Stimulated activated CD4-positive, alpha-beta T cell treated with anti-CD3 and anti-CD28 coated beads, Interleukin-15, amount 100 ng/mL, for 1 hour (primary cell): ENCODE measurements around the gene PAX5.

Source experiments
- DNase-seq, 2 donors: peaks; one replicate each; pipeline ENCODE4 v3.0.0-alpha.2; 2020; ENCODE audit warnings: low read depth in 1 of 2, low spot score in 1 of 2

The PAX5 gene

DNA sequence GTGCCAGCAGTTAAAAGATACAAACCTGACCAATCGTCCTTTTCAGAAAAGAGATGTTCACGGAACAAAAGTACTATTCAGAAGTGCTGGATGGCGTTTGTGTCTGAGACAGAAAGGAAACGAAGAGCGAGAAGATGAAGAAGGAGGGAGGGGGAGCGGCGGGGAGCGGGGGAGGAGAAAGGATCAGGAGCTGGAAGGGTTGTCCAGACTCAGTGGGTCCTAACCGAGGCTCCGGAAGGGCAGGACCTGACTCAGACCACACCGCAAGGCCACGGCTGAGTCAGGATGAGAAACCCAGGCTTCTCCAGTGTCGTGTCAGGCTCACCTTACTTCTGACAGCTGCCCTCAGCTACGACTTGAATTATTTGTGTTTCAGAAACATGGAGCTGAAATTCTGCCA is 46.2 kb downstream of the PAX5 start:
- no peak for DNase-seq

DNA sequence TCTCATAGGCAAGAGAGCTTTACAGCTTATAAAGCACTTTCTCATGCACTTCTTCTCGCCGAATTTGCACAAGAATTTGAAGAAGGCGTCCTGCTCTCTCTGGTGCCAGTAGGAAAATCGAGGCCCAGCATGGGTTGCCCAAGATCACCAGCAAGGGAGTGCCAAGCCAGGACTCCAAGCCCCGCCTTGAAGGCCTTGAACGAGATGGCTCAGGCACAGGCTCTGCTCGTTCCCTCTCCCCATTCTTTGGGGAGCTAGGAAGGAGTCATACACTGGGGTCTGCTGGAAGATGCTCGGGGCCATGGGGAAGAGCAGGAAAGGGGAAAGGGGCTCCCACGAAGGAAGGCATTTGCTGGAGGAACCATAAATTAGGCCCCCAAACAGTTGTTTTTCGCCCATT is 46.7 kb downstream of the PAX5 start:
- DNase-seq, result no peak

DNA sequence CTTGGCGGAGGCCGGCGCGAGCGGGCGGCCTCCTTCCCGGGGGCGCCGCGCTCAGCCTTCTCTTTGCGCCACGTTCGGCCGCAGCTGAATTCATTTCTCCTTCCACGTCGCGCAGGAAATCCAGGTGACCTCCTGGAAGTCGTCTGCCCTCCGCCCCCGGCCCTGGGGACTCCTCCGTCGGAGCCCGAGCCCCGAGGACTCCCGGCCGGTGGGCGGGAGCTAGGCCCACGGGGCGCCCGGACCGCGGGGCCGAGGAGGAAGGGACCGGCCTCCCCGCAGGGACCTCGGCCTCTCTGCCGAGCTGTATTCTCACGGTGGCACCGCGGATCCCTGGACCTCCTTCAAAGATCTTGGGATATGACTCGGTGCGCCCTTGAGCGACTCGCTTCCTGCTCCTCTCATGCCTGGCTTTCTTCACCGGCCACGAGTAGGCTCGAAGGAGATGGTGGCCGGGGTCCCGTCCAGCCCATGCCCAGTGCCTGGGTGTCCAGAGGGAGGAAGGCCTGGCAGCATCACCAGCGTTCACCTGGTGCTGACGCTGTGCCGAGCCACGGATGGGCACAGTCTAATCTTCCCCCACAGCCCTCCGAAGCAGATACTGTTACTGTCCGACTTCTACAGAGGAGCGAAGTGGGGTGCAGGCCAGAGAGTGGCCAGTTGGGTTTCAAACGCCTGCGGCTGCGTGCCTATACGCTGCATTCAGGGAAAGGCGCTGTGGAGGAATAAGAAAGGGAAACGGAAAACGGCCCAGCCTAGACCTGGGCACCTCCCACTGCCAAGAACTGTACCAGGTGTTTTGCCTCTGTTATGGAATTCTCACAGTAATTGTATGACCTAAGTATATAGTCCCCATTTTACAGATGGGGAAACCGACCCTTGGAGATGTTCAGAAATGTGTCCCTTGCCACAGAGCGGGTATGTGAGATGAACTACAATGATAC is 47.3 kb downstream of the PAX5 start:
- no peak for DNase-seq

DNA sequence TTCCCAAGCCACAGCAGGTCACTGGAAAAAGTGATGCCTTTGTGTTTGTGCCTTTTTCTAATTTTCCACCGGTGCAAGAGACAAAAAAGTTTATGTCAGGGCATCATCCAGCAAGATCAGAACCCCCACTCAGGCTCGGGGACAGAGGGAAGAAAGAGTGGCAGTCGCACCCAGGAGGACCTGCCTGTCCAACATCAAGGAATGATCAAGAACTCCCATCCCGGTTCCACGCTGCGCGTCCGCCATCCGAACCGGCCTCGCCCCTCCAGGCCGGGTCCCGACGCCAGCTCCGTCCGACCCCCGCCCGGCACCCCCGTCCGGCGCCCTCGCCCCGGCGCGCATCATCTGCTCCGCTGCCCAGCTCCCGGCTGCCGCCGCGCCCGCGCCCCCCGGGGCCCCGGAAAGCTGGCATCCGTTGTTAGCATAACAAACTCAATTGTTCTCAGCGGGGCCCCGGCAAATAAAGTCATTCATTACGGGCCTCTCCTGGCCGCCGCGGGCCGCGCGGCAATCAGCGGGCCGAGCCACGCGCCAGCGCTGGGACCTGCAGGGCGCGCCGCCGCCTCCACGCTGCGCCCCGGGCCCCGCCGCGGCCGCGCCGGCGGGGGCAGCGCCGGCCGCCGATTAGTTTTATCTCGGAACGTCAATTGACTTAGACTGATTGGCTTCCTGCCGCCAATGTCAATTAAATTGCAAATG is 48.1 kb downstream of the PAX5 start:
- no peak for DNase-seq

DNA sequence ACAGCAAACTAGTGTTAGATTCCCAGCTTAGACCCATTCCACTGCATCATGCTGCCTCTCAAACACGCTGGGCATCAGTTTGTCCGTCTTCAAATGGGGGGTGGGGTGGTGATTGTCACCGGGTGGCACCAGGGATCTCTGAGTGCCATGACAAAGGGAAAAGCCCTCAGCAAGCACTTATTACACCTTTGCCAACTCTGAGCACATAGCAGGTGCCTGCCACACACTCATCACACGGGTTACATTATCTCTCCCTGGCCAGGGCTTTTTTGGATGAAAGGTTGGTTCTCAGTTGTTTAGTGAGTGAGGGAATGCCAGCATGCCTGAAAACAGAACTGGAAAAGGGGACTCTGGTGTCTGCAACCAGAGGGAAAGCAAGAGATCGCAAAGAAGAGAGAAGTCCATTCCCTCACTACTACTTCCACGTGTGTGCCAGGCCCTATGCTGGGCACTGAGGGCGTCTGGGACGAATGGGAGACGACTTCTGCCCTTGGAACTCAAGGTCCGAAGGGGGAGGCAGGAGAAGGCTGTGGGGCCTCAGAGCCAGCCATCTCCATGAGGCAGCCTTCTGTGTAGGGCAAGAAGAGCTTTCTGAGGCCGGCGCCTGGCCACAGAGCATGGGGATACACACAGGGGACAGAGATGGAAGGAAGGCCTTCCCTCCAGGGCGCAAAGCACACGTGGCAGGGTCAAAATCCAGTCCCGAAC is 48.9 kb downstream of the PAX5 start:
- DNase-seq, result no peak

DNA sequence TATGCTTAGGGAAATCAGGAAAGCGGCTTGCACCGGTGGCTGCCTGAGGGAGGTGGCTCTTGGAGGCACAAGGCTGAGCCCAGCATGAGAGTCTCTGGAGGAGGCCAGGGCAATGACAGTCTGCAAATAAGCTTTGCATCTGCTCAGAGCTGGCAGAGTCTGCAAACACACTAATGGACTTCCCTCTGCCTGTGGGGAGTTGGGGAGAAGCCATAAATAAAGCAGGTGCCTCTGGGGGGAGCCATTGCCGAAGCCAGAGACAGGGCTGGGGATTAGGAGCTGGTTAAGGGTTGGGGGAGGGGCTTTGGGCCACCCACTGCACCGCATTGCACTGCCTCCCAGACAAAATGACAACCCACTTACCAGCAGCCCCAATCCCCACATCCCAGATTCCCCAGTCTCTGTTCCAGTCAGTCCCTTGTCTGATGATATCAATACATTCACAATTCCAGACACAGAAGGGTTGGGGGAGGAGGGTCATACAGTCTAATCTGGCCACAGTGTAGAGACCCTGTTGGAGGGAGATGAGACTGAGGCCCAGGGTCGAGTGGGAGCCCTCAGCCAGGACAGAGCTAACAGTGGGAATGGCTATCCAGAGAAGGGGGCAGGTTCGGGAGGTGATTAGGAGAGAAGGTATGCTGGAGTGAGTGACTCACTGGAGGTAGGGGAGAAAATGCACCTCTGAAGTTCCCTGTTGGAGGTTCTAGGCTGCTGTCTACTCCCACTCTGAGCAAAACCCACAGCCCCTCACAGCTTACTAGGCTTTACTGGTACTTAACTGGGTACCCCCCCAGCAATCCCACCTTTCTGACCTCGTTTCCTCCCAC is 53.7 kb downstream of the PAX5 start:
- no peak for DNase-seq

DNA sequence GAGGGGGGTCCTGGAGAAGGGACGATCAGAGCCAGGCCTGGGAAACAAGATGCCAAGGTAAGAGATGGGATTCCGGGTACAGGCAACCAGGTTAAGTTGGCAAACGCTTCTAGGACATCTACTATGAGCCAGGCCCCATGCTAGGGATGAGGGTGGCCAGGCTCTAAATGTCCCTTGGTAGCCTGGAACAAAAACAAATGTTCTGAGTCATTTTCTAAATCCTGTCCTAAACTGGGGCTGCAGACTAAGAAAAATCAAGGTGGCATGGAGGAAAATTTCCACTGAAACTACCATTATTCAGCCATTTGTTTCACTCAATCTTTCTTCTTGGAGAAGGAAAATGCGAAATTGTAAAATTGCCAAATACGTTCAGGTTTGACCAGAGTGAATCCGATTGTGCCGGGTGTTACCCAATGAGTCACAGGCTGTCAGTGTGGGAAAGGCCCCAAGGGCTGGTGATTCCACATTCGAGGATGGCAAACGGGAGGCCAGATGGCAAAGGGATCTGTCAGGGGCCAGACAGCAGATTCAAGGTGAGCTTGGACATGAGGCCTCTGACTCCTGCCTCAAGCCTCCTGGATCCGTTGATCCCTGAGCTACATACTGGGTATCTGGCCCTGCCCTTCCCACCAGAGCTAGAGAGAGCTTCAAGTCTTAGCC is 57.6 kb downstream of the PAX5 start:
- DNase-seq, result no peak

DNA sequence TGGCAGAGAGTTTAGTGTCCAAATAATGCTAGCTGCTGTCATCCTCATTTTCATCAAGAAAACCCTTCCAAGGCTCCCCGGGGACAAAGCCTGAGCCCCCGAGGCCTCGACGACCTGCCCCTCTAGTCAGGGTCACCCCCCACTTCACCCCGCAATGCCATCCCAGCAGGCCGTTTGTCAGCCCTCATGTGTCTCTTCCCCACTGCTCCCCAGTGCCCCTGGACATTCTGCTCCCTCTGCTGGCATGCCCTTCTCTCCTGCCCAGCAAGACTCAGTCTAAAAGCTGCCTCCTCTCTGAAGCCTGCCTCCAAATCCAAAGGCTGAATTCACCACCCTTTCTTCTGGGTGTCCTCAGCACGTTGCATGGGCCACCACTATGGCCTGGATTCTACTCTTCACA is 59.3 kb downstream of the PAX5 start:
- no peak for DNase-seq

DNA sequence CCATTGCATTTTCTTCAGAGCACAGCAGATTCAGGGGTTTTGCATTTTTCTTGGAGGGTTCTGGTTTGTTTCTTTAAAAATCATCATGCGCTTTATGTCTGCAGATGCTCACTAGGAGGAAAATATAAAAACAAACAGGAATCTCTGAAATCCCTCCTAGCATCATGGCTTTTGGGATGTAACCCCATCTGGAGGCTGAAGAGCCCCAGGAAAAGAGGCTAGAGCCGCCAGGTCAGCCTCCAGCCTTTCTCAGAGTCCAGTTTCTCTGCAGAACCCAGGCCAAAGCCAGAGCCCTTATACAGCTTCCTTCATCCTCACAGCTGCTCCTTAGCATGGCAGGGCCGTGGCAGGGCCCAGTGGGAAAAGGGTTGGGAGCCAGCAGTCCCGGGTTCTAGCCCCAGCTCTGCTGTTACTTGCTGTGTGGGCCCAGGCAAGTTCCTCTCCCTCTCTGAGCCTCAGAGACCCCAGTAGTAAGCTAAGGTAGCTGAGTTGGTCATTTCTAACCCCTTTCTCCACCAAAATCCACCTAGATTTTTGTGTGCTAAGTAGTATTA is 62.1 kb downstream of the PAX5 start:
- DNase-seq, result no peak

DNA sequence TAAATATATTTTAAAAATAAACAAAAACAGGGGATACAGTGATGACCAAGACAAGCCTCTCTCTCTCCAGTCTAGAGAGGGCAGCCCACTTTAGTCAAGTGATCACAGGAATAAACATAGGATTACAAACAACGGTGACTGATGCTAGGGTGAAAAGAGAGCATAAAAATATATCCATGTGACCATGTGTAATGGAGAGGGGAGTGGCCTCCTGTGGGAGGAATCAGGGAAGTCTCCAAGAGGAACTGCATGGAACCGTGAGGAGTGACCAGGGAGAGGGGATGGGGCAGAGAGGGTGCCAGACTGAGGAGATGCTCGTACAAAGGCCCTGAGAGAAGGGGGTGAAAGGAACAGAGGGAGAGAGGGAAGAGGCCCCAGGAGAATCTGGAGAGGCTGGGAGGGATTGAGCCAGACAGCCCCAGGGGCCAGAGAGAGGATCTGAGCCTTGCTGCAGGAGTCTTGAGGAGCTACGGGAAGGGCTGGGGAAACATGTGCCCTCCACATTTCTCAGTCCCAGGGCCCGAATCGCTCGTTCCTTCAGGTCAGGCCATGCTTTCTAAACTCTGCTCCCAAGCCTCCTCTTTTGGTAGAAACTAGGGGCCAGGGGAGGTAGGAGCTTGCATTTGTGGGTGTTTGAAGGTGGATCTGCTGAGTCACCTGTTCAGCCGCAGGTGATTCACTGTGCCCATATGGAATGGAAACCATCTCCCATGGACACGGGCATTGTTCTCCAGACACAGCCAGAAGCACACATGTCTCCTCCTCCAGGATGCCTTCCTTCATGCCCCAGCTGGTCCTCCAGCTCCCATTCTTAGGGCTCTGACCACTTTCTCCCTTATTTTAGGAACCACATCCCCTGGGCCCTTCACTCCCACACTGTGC is 63.8 kb downstream of the PAX5 start:
- DNase-seq, result no peak

DNA sequence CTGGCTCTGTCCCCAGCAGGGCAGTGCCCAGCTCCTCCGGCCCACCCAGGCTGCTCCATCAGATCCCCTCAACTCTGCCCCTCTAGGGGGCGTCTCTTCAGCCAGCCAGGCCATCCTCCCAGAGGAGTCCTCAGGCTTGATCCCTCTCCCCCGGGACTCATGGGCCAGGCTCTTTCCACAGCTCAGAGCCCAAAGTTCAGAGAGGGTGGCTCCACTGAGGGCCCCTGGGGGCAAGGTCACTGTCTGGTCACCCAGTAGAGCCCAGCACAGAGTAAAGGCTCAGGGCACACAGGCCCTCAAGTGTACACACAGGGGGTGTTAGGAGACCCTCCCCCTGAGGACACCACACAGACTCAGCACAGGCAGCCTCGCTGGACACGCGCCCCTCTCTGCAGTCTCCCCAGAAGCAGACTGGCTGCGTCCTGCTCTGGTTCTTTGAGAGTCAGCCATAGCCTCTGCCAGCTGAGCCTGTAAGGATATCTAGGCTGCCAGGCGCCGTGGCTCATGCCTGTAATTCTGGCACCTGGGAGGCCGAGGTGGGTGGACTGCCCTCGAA is 64.8 kb downstream of the PAX5 start:
- no peak for DNase-seq

DNA sequence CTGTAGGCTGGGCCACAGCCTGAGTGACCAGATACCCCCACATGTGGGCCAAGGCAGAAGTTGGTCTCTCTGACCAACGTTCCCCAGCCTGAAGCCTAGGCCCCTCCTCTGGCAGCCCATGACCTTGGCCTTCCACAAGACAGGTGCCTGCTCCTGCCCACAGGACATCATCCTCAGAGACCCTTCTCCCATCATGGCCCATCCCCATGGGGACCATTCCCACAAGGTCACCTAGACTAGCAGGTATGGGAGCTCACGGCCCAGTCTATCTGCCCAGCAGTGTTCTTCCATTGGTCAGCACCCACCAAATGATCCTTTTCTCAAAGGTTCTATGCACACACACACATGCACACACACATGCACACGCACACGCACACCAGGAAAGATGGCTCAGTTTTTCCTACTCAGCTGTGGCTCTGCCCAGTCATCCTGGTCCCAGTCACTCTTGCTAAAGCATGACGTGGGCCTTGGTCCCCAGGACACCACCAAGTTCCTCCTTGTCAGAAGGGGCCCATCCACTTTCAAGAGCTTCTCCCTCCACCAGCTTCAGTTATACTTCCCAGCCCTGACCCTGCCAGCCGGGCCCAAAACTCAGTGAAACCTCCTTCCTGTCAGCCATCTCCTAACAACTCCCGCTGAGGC is 65.4 kb downstream of the PAX5 start:
- DNase-seq, result no peak

DNA sequence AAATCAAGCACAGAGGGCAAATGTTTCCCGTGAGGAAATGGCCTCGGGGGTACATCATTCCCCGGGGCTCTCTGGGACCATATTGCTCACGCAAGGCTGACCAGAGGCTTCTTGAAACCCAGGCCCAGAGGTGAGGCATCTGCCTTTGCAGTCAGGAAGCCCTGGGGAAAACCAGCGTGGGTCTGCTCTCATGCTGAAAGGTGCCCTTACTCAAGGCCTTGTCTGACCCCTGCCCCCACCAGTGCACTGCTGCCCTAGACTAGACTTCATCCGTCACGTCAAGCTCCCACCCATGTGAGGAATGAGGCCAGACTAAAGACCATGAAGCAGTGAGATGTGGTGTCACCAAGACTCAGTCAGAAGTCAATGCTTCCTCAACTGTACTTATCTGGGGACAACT is 66.1 kb downstream of the PAX5 start:
- no peak for DNase-seq

DNA sequence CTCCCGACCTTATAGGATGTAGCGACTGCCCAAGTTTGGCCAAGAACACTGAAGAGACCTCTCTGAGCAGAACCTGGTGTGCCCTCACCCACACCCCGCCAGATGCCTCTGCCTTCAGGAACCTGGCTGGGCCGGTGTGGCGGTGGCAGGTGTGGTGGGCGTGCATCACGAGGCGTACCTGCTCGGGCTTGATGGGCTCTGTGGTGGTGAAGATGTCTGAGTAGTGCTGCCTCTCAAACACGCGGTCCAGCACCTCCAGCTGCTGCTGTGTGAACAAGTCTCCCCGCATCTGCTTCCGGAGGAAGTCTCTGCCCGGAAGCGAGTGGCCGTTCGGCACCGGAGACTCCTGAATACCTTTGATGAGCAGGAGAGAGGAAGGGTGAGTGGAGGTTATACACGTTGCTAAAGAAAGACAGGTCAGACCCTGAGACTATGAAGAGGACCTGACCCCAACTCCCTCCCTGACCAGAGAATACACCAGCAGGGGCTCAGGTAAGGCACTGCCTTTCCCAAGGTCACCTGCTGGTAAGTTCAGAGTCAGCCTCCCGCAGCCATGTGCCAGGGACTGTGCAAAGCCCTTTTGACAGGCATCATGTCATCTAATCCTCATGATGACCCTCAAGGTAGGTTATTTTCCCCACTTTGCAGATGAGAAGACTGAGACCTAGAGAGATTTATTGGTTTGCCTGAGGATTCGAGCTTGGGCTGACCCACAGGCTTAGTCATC is 67.5 kb downstream of the PAX5 start:
- no peak for DNase-seq

DNA sequence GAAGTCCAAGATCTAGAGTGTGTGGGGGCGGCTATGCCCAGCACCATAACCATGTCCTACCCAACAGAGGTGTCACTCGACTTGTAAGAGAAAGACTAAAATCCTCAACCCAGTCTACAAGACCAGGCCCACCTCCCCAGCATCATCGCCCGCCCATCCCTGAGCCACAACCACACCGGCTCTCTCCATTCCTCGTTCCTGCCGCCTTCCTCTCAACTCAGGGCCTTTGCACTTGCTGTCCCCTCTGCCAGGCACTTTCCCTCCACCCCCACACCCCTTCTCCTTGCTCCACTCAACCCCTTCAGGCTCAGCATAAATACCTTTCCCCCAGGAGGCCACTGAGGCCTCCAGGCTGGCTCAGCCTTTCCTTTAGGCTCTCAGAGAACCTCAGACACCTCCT is 69.3 kb downstream of the PAX5 start:
- DNase-seq, result no peak

DNA sequence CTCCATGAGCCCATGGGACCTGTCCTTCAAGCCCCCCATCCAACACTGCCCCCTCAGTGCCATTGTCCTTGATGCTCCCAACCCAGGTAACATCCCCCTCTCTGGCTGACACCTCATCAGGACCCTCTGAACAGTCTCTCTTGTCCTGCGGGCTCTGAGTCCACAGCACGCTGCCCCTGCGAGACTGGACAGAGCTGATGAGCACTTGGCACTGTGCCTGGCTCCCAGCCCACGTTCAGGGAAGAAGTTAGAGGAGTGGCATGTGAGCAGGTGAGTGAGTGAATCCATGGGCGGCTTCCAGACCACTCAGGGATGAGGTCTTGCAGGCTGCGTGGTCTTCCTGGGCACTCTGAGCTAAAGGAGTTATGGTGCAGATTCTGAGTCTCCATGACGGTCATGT is 70.7 kb downstream of the PAX5 start:
- DNase-seq, result no peak

DNA sequence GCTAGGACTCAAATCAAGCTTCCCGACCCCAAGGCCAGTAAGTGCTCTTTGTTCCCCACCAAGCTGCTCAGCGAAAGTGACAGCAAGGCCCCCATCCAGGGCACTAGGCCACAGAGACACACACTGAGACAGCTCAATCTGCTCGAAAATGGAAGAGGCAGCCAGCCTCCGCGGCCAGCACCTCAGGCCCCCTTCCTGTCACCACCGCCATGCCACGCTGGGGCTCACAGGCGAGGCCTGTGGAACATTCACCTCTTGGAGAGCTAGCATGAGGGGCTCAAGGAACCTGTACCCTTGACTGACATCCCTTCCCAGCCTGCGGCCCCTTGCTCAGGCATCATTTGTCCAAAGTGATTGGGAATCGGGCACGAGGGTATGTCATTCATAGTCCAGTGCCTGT is 71.4 kb downstream of the PAX5 start:
- no peak for DNase-seq
